SIG-M5 (cell line): ENCODE measurements around the gene RBM10.

Experiments
- DNase-seq: peaks from one replicate; lab custom pipeline; 2025; lab: John Stamatoyannopoulos, UW

Gene RBM10

GRCh38 chrX:47235691-47236103 is 90.7 kb downstream of the RBM10 start:
- DNase-seq = no peak
